Medulla oblongata (tissue), 1 donor: ENCODE measurements around the gene RHEX.

Source experiments
- DNase-seq: peaks from one replicate; pipeline ENCODE4 v3.0.0-alpha.2; 2015; ENCODE audit errors: extremely low spot score

The RHEX gene

DNA sequence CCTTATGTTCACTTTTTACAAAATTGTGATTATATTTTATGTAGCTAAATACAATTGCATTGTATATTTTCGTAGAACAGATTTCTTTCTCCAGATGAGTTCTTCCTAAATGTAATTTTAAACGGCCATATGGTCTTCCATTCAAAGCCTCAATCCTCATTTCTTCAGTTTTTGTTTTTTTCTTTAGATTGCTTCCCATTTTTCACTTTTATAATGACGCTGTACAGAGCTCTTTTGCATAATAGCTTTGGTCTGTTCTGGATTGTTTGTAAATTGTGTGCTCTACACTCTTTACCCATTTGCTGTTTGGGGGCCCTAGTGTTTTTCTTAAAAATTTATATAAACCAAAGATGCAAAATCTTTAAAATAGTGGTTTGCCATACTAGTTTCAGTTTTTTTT lies 36.4 kb downstream of the RHEX start:
- no peak for DNase-seq

DNA sequence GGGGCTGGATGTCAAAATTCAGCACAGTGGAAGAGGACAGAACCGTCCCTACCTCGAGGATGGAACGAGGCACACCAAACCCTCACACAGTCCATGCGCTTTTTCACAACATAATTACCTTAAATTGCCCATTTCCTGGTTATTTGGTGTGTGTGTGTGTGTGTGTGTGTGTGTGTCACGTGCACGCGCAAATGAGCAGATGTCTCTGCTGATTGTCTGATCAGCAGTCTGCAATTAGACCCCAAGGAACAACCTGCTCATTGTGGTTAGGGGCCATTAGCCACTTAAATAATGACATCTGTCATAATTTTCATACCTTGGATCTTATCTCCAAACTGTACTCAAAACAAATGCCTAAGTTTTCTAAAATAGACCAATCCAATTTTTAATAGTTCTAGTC lies 41.1 kb downstream of the RHEX start:
- no peak for DNase-seq

- DNase-seq: no peak
Measured at GRCh38 chr1:206097381-206097780, 44.4 kb downstream of the RHEX start.

DNA sequence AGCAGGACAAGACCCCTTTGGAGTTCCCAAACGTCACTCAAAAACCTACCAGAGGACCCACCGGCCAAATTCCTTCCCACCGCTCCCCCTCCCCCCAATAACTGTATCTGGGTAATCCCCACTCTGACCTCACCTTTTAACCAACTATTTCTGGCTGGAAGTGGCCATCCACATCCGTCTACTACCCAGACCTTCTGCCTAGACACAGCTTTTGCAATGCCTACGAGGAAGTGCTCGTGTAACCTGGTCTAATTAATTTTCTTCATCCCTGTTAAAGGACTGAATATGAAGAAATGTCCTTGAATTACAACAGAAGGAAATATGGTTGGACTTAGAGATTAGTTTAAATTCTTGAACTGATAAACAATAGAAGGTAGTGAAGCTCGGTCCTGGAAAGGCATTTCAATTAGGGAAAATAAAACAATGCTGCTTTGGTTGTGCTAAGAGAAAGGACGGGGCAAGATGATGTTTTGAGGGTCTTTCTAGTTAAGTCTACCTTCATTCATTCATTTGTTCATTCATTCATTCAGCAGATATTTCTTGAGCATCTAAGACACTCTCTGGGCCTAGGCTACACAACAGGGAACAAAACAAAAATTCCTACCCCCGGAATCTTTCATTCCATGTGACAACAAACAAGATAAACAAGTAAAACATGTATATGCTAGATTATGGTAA lies 45.4 kb downstream of the RHEX start:
- DNase-seq: no peak

GRCh38 chr1:206100226-206100815 lies 47.3 kb downstream of the RHEX start:
- no peak for DNase-seq

GRCh38 chr1:206101351-206102045 lies 48.5 kb downstream of the RHEX start:
- DNase-seq: no peak

- DNase-seq: peak; percentile 63
Measured at GRCh38 chr1:206102292-206102936, 49.4 kb downstream of the RHEX start.

DNA sequence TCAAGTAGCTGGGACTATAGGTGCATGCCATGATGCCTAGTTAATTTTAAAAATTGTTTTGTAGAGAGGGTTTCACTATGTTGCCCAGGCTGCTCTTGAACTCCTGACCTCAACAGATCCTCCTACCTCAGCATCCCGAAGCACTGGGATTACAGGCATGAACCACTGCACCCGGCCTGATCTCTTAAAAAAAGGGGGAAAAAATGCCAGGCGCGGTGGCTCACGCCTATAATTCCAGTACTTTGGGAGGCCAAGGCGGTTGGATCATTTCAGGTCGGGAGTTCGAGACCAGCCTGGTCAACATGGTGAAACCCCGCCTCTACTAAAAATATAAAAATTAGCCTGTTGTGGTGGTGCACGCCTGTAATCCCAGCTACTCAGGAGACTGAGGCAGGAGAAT lies 51.0 kb downstream of the RHEX start:
- no peak for DNase-seq

- no peak for DNase-seq
Measured at GRCh38 chr1:206105464-206105995, 52.6 kb downstream of the RHEX start.

DNA sequence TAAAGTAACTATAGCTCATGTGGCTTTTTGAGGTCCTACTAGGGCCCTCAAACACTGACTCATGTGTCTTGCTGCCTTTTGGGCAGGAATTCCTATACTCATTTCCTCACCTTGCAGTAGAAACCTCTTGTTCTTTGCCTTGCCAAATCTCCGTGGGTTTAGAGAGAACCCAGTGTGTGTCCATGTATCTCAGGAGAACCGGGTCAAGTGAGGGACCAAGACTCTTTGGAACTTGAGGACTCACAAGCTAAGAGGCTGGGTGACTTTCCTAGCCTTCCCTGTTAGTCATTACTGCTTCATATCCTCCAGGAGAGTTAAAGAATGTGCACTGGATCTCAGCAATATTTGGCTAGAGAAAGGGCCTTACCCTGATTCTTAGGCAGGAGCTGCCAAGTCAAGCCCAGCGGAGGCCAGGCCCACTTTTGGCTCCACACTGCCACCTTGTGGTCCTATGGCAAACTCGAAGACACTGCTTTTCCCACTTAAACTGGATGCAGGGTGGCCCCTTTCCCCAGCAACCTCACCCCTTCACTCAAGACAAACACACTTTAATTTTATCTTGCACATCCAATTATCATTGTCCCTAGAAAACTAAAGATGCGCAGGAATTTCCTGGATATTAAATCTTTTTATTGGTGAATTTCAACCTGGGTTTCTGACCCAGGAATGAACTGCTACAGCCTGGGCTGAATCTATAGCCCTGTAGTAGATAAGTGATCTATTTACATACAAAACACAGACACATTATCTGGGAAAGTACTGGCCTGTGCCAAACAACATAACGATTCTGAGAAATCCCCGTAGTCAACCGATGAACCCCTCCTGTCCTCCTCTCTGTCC lies 53.6 kb downstream of the RHEX start:
- peak; percentile 93 for DNase-seq

DNA sequence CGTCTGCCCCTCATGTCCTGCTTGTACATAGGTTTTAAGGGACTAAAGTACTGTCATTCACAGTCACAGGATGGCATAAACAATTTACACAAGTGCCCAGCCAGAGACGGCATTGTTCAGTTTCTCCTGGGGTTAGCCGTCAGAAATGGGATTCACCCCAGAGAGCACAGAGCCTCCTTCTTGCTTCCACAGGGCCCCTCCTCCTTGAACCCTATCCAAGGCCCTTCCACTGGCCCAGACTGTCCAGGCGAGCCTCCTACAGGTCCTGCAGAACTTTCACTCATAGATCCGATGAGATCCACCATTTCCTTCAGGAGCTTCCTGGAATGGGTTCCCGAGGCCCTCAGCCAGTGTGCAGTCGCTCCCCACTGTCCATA lies 54.2 kb downstream of the RHEX start:
- no peak for DNase-seq

DNA sequence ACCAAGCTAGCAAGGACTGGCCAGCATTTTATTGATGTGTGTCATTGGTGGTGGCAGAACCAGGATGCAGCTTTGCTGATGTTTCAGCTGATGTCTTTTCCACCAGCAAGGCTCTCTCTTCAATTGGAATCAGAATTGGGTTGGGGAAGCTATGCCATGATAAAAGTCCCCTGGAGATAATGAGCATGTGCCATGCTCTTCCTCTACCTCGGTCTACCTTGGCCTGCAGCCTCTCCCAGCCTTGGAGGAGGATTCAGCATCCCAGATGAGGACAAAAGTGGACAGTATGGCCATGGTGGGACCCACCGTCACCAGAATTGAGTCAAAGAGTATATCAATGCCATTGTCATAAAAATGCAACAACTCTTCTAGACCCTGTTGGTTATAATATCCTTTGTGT lies 55.7 kb downstream of the RHEX start:
- no peak for DNase-seq

DNA sequence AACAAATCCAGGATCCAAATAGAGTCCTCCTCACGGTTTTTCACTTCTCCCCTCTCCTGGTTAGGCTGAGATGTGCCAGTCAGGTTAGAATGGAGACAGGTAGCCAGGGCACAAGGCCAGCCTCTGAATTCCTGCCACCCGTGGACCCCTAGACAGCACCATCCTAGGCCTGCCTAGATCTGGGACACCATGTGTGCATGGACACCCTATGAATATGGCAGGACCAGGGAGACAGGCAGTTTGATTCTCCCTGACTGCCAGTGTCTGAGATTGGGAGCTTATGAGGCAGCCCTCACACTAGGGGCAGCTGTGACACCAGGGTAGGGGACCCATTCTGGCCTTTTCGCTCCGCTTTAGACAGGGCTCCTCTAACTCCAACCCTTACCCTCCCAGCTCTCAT lies 56.7 kb downstream of the RHEX start:
- DNase-seq: no peak

DNA sequence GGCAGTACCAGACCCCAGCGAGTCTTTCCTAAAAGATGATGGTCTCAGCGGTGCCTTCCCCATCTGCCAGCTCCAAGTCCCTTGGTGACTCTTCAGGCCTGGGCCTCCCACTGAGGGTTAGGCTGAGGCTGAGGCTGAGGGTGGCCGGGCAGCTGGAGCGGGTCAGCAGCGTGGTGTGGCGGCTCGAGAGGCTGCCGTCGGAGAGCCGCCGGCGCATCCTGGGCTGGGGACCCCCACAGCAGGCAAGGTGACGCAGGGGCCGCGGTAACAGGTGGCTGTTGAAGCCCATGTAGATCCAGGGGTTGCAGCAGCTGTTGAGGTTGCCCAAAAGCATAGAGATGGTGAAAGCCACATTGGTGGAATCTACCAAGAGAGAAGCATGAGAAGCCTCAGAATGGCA lies 57.2 kb downstream of the RHEX start:
- DNase-seq: no peak

DNA sequence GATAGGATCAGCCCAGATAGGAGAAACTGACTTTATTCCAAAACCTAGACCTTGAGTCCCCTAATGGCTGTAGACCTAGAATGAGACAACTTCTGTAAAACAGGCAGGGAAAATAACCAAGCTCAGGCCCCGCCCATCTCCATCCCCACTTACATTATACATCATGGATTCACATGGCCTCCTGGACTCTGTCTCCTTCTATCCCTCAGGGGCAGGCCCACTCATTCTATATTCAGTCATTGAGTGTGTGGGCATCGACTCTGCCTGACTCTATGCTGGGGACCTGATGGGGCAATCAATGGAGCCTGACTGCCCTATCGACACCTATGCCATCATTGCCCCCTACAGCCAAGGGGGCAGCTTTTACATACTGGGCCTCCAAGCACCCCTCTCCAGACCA lies 57.8 kb downstream of the RHEX start:
- DNase-seq: no peak

DNA sequence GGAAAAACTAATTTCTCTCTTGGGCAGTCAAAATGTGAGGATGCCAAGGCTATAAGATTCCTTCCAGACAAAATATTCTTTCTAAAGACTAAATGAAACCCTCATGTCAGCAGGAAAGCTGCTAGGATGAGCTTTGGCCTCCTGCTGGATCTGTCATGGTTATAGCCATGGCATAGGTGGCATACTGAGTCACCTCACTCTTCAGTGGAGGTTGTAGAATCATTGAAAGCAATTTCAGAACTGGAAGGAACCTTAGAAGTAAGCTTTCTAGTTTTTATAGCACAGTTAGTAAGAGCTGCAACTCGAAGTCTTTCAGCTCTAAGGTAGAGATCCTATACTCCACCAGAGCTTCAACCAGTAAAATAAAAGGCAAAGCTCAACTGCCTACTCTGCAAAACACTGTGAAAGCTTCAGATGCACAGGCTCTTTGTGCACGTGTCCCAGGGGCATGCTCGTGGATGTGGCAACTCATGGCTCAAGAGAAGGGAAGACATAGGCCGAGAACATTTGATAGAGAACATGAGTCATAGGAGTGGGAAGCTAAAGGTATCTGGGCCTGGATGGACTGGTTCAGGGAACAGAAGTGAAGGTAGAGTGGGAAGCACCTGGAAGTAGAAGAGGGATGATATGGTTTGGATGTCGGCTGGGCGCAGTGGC lies 58.4 kb downstream of the RHEX start:
- no peak for DNase-seq

DNA sequence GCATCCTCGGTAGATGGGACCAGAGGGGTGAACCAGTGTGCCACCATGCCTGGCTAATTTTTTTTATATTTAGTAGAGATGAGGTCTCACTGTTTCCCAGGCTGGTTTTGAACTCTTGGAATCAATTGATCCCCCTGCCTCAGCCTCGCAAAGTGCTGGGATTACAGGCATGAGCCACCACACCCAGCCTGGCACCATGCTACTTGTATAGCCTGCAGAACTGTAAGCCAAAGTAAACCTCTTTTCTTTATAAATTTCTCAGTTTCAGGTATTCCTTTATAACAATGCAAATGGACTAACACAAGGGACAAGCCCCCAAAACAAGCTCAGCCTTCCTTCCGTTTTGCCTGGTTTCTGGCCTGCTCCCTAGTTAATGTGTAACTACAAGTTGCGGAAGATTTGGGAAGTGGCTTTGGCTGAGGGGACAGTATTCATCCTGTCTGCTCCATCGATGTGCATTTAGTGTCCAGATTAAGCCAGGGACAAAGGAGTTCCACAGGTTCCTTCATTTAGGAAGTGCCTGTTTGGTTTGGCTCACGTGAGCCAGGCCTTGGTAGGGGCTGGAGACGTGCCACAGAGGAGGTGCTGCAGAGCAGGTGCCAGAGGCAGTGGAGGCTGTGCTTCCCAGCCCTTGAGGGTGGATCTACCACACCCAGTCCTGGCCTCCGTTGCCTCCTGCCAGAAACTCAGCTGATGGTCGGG lies 59.8 kb downstream of the RHEX start:
- DNase-seq: no peak

GRCh38 chr1:206114692-206115640 lies 62.0 kb downstream of the RHEX start:
- DNase-seq: no peak

- DNase-seq: no peak
Measured at GRCh38 chr1:206115791-206116190, 62.8 kb downstream of the RHEX start.
